ENCODE data around the gene KCNK17.

DNA sequence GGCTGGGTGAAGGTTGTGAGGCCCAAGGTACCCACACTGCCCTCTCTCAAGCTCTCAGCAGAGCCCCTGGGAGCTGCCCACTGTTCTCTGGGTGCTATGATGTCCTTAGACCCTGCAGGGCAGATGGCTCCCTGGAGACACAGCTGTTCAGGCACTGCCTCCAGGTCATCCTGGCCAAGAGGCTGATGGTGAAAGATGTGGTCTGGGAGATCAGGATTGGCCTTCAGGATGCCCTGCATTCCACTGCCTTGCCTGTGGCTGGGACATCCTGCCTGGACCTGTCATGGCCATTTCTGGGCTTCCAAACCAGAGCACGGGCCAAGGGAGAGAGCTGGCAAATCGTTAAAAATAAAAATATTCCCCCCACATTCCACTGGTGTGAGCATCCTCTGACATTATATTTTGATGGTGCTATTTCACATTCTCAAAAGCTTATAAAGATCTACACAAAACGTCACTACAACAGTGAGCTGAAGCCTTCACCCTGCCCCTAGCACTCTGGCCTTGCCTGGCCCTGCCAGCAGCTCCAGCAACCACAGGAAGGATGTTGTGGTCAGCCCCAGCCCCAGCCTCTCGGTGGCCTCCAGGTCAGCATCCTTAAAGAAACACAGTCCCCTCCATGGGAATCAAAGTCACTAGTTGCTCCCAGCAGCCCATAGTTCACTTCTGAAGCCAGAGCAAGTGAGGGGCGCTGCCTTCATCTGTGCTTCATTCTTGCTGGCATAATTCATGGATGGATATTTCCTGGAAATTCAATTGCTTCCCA lies 21.7 kb upstream of the KCNK17 start:
- TF ChIP-seq, protein P1, sequence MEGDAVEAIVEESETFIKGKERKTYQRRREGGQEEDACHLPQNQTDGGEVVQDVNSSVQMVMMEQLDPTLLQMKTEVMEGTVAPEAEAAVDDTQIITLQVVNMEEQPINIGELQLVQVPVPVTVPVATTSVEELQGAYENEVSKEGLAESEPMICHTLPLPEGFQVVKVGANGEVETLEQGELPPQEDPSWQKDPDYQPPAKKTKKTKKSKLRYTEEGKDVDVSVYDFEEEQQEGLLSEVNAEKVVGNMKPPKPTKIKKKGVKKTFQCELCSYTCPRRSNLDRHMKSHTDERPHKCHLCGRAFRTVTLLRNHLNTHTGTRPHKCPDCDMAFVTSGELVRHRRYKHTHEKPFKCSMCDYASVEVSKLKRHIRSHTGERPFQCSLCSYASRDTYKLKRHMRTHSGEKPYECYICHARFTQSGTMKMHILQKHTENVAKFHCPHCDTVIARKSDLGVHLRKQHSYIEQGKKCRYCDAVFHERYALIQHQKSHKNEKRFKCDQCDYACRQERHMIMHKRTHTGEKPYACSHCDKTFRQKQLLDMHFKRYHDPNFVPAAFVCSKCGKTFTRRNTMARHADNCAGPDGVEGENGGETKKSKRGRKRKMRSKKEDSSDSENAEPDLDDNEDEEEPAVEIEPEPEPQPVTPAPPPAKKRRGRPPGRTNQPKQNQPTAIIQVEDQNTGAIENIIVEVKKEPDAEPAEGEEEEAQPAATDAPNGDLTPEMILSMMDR (conservative IDR thresholded peaks at IDR 0.05; ENCODE audit: low read depth, low read length): no peak
- TF ChIP-seq EZH2 (IDR thresholded peaks at IDR 0.05; ENCODE audit: low read length, unreplicated experiment) (no peak), EZH2phosphoT487 (IDR thresholded peaks at IDR 0.05; ENCODE audit: borderline replicate concordance, low read length) (no peak)

Data from PC-3 (cell line).